NCI-H748 treated with DMSO at 0.1 percent for 48 hours (cell line): ENCODE results near the gene NUFIP1.
"Not testable (repeated sequence)": the region's sequence is repeated elsewhere in the genome, so short reads cannot be mapped to it uniquely, and the experiment has no call there.

Experiments
- DNase-seq: peaks from one replicate; lab custom pipeline; 2025; lab: John Stamatoyannopoulos, UW

The NUFIP1 gene

DNA sequence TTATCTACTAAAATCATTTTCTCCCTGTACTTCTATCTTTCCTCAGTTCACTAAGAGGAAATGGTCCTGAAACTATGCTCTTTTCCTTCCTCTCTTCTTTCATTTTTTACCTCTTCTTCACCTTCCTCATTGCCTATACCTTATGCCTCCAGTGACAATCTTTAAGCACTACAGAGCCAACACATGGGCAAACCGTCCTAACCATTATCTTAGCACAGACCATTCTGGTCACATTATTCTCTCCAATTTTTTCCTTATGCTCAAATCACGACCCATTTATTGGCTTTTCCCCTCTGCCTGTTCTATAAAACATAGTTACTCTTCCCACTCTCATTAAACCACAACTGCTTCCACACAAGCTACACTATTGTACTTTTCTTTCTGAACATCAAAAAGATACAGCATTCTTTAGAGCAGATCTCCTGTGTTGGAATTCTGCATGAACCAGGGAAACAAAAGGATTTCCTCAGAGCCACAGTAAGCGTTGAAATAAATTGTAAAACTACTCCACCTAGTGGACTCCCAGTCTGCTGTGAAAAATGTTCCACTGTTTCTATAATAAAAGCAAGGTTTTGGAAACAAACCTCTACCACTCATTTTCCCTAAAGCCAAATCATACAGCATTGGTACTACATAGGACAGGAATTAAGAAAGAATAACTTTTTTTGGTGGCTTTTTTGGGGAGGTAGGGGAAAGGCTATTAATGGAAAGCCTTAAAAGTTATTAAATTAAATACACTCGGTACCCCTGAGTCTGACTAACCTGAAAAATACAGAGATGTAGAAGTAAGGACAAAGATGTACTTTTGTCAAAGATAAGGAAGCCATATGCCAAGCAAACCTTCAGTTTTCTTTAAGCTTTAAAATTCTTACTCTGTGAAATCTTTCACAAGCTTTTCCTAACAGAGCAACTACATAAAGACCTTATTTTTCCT is 19.5 kb downstream of the NUFIP1 start:
- DNase-seq: peak; percentile 67

DNA sequence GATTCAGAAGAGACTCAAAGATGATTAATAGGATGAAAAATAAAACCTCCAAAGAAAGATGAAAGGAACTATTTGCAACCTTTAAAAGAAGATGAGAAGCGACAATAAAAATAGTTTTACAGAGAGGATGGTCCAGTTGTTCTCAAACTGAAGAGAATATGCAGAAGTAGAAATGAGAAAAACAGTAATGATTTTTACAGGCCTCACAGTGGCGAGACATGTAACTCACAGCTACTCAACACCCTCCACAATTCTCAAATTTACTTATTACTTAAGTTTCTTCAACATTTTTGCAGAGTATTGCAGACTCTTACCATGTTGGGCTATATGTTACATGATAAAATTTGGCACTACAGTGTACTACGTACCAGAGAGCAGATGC is 20.8 kb downstream of the NUFIP1 start:
- no peak for DNase-seq

GRCh38 chr13:44967704-44968433 is 21.4 kb downstream of the NUFIP1 start:
- no peak for DNase-seq

DNA sequence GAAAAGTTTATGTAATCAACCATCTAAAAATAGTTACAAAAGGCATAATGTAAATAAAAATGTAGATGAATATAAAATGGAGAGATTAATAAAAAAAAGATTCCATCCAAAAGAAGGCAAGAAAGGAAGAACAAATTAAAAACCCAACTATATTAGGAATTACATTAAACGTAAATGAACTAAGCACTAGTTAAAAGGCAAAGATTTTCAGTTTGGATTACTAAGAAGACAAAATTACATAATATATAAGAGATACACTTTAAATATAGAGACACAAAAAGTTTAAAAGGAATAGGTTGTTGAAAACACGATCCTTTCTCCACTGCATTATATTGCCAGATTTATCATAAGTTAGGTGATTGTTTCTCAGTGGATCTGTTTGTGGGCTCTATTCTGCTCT is 27.3 kb downstream of the NUFIP1 start:
- no peak for DNase-seq

DNA sequence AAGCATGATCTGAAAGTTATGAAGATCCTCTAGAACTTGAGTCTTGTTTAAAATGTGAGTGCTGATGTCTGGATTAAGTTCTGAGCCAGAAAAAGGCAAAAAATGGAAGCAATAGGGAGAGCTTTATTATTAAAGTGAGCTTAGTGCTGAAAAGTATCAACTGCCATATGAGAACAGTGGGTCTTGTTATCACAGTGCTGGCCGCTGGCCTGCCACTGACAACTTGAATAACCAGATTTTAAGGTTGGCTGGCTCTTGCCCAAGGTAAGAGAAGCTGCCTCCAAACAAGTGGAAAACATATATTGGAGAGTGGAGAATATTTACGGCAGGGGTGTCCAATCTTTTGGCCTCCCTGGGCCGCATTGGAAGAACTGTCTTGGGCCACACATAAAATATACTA is 33.9 kb downstream of the NUFIP1 start:
- DNase-seq: no peak

DNA sequence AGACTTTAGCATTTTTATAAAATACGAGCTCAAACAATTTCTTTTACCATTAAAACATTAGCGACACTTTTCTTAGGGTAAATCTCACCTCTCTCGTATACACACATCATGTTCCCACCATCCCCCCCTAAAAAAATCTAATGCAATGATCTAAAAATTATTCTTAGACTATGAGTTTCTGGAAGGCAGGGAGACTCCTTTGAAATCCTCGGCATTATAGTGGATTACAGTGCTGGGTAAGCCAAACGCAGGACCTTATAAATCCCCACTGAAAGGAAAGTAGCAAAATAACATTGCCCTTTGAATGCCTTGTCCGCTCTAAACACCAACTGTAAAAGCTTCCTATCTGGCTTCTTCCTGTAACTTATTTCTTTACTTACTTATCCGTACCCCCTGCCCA is 35.0 kb downstream of the NUFIP1 start:
- DNase-seq: no peak

- no peak for DNase-seq
Measured at GRCh38 chr13:44952671-44953070, 36.6 kb downstream of the NUFIP1 start.

- DNase-seq: no peak
Measured at GRCh38 chr13:44951184-44951583, 38.1 kb downstream of the NUFIP1 start.

- not testable (repeated sequence) for DNase-seq
Measured at GRCh38 chr13:44943411-44943810, 45.9 kb downstream of the NUFIP1 start.

- no peak for DNase-seq
Measured at GRCh38 chr13:44938854-44939253, 50.4 kb downstream of the NUFIP1 start.

GRCh38 chr13:44936246-44936645 is 53.0 kb downstream of the NUFIP1 start:
- DNase-seq: no peak

GRCh38 chr13:44934724-44935123 is 54.5 kb downstream of the NUFIP1 start:
- DNase-seq: no peak

GRCh38 chr13:44932850-44933251 is 56.4 kb downstream of the NUFIP1 start:
- no peak for DNase-seq

DNA sequence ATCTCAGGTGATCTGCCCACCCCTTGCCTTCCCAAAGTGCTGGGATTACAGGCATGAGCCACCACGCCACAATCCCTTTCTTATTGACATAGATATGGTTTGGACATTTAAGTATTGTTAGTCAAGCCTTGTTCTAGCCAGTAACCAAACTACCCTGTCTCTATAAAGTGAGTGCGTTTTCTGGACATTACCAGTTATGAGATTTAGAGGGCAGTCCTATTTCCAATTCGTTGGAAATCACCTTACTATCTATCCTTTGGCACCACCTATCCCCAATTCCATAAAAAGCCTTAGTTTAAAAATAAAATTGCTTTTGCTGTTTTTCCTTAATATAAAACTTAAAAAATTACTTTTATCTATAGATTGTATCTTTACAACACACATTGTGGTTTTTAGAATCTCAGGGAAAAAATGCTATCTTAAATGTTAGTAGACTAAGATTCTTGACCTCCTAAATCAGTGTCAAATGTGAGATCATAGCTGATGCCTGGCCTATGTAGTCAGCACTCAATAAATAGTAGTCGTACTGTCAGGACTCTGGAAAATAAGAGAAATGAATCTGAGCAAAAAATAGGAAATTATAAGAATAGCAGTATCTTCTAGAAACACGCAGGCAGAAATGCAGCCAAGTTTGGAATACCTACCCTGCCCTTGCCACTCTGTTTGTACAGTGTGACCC is 57.0 kb downstream of the NUFIP1 start:
- no peak for DNase-seq

- no peak for DNase-seq
Measured at GRCh38 chr13:44930963-44931623, 58.2 kb downstream of the NUFIP1 start.

- no peak for DNase-seq
Measured at GRCh38 chr13:44930280-44930679, 59.0 kb downstream of the NUFIP1 start.

DNA sequence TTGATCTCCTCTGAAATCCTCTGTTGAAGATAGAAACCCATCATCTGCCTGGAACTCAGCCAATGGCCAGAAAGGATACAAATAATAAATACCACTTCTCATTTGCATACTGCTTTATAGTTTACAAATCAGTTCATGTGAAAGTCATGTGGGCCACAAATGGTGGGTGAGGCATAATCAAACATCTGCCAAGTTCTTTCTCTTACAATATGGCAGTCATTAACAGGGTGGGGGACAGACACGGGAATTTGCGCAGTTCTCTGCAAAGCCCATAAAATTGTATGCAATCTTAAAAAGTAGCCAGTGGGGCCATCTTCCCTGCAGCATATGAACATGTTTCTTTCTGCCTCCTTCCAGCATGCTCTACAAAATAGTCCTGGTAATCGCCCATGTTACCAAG is 59.6 kb downstream of the NUFIP1 start:
- DNase-seq: no peak

DNA sequence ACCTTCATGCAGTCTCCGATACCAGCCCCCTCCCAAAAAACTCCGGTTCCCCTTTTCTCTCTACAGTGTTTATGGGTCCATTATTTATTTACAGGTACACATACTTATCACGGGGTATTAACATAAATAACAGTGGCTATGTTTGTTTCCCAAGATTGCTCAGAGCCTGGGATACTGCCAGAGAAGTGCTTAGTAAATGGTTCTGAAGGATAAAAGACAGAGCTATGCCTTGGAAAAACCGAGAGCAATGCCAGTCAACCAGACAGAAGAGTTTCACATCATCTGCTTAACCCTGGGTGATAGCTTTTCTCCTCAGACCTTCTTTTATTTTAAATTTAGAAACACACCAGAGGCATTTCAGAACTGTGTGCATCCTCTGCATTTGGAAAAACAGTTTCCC is 61.3 kb downstream of the NUFIP1 start:
- DNase-seq: no peak

GRCh38 chr13:44921931-44922758 is 67.1 kb downstream of the NUFIP1 start:
- no peak for DNase-seq

DNA sequence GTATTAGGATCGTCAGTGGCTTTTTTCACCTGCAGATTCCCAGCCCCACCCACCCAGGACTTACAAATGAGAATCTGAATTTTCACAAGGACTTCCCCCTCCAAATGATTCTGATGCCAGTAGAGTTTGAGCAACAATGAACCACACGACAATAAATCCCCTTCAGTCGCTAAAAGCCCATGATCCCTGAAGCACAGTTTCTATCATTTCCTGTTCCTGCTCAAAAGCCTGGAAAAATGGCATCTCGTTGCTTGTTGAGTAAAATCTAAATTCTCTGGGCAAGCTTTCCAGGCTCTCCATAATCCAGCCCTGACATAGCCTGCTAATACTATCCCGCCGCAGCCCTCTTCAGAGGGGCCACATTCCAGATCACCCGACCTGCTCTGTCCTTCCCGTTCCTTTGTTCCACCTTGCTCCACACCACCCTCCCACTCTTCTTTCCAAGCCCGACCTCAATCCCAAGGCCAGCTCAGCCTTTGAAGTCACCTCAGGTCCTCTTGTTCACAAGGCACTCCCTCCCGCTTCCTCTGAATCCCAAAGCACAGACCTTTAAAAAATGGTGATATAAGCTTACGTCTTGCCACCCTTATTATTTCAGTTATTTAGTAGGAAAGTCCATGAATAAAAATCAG is 67.9 kb downstream of the NUFIP1 start:
- no peak for DNase-seq

GRCh38 chr13:44920013-44920412 is 69.3 kb downstream of the NUFIP1 start:
- no peak for DNase-seq
